Progenitor cell of endocrine pancreas (in vitro differentiated cells): Measurements from ENCODE around the gene MICALL1. TPM values are rescaled to one million over a fixed set of nuclear protein-coding genes. Genes with fewer than 3 reads are reported as not detected.
A peak's percentile ranks its signal among the peaks of the same experiment; 100 is the strongest.

ENCODE experiments used
- DNase-seq: peaks from one replicate; pipeline ENCODE4 v3.0.0; 2021; ENCODE audit warnings: low spot score; ENCODE audit not compliant: unreplicated experiment
- H3K27ac Mint-ChIP-seq: 2 replicates; pipeline ENCODE4 v1.8.0; 2021; ENCODE audit warnings: mild to moderate bottlenecking, moderate library complexity, mixed read lengths
- H3K27me3 Mint-ChIP-seq: 2 replicates; pipeline ENCODE4 v1.8.0; 2021; ENCODE audit warnings: mixed read lengths
- H3K36me3 Mint-ChIP-seq: 2 replicates; pipeline ENCODE4 v1.8.0; 2022; ENCODE audit warnings: mixed read lengths; ENCODE audit not compliant: insufficient read depth
- H3K4me1 Mint-ChIP-seq: 2 replicates; pipeline ENCODE4 v1.8.0; 2021; ENCODE audit warnings: low read depth, mixed read lengths
- H3K4me3 Mint-ChIP-seq: 2 replicates; pipeline ENCODE4 v1.8.0; 2021; ENCODE audit warnings: low read depth, mild to moderate bottlenecking, moderate library complexity, mixed read lengths
- H3K9me3 Mint-ChIP-seq: 2 replicates; pipeline ENCODE4 v1.8.0; 2021; ENCODE audit warnings: low read depth, mixed read lengths
- total RNA-seq: library from RNA; stranded (reverse); gene quantifications from 2 replicates; pipeline ENCODE4 v1.2.1, GENCODE V29; 2021
- TF ChIP-seq, protein P1 (sequence below): fragments of 200-600 bp; sonication (generic); IDR thresholded peaks from one replicate; pipeline ENCODE4 v1.5.0; 2021; ENCODE audit warnings: antibody characterized with exemption, mild to moderate bottlenecking; ENCODE audit not compliant: unreplicated experiment

Gene MICALL1
- total RNA-seq, 1 donor from 2014 or later: 42.8 TPM

- no peaks in the 10 kb centered on the region for H3K27me3 Mint-ChIP-seq
- H3K4me3 Mint-ChIP-seq: no peak overlapping the region
- H3K27ac Mint-ChIP-seq: no peak overlapping the region
- TF ChIP-seq, protein P1, sequence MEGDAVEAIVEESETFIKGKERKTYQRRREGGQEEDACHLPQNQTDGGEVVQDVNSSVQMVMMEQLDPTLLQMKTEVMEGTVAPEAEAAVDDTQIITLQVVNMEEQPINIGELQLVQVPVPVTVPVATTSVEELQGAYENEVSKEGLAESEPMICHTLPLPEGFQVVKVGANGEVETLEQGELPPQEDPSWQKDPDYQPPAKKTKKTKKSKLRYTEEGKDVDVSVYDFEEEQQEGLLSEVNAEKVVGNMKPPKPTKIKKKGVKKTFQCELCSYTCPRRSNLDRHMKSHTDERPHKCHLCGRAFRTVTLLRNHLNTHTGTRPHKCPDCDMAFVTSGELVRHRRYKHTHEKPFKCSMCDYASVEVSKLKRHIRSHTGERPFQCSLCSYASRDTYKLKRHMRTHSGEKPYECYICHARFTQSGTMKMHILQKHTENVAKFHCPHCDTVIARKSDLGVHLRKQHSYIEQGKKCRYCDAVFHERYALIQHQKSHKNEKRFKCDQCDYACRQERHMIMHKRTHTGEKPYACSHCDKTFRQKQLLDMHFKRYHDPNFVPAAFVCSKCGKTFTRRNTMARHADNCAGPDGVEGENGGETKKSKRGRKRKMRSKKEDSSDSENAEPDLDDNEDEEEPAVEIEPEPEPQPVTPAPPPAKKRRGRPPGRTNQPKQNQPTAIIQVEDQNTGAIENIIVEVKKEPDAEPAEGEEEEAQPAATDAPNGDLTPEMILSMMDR: no peak
- no peaks in the 10 kb centered on the region for H3K4me1 Mint-ChIP-seq
- H3K36me3 Mint-ChIP-seq: peaks cover 23% of the 10 kb centered on the region
- H3K9me3 Mint-ChIP-seq: no peaks in the 10 kb centered on the region
- no peak for DNase-seq
Measured at GRCh38 chr22:37870273-37870672, 35.8 kb upstream of the MICALL1 start.

- TF ChIP-seq, protein P1: no peak
- H3K9me3 Mint-ChIP-seq: no peaks in the 10 kb centered on the region
- H3K36me3 Mint-ChIP-seq: peaks cover 21% of the 10 kb centered on the region
Measured at GRCh38 chr22:37880668-37881440, 25.2 kb upstream of the MICALL1 start.

DNA sequence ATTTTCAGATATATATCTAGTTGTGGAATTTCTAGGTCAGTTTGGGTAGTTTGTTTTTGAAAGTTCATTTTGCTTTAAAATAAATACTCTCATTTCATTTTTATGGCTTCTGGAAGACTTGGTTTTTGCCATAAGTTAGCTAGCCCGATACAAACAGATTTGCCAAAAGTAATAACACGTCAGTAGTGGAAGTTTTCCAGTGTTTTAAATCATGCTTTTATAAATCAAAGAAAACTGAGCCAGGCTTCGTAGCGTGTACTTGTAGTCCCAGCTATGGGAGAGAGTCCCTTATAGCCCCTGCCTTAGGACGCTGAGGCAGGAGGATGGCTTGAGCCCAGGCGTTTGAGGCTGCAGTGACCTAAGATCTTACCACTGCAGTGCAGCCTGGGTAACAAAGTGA is 21.7 kb upstream of the MICALL1 start:
- Mint-ChIP-seq H3K27ac (no peak overlapping the region), H3K4me1 (no peaks in the 10 kb centered on the region), H3K27me3 (no peaks in the 10 kb centered on the region), H3K9me3 (no peaks in the 10 kb centered on the region), H3K4me3 (no peak overlapping the region), H3K36me3 (peaks cover 21% of the 10 kb centered on the region)
- TF ChIP-seq, protein P1: no peak
- no peak for DNase-seq

More at GRCh38 chr22:37880668-37881440, 25.2 kb upstream of the MICALL1 start:
- no peak for DNase-seq
- no peaks in the 10 kb centered on the region for H3K4me1 Mint-ChIP-seq
- H3K27me3 Mint-ChIP-seq: no peaks in the 10 kb centered on the region
- no peak overlapping the region for H3K4me3 Mint-ChIP-seq
- H3K27ac Mint-ChIP-seq: no peak overlapping the region

DNA sequence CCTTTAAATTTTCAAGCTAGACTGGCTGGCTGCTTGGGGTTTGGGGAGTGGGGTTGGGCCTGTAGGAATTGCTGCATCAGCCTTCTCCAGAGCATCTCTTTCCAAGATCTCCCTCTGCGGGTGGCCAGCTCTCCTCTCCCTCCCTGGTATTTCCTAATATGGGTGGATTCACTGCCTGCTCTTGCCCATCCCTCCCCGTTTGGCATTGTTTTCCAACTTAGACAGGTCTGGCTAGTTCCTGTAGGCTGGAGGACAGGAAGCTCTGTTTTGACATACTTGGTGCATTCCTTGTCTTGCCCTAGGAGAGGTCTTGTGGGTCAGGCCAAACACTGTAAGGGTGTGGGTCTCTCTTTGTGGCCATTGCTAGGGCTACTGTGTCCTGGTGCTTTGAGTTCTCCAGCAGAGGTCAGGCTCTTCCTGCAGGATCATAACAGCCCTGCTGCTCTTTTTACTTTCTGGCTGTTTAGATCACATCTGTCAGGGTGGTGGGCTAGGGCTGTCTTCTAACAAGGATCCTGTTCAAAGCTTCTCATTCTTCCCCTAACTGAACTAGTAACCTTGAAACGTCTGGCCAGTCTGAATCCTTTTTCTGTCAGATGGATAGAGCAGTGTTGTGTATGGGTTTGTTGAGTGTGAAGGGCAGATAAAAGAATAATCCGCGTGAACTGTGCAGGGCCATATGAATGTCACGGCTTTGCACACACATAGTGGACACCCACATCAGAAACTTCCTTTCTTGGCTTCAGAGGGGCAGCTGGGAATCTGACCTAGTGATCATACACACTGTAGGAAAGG is 18.3 kb upstream of the MICALL1 start:
- TF ChIP-seq, protein P1: peak; percentile 23
- H3K4me1 Mint-ChIP-seq: peaks cover under 1% of the 10 kb centered on the region
- H3K27me3 Mint-ChIP-seq: no peaks in the 10 kb centered on the region
- peak overlapping the region; percentile 75 for H3K27ac Mint-ChIP-seq
- no peaks in the 10 kb centered on the region for H3K9me3 Mint-ChIP-seq
- peaks cover 23% of the 10 kb centered on the region for H3K36me3 Mint-ChIP-seq
- H3K4me3 Mint-ChIP-seq: no peak overlapping the region
- DNase-seq: no peak

DNA sequence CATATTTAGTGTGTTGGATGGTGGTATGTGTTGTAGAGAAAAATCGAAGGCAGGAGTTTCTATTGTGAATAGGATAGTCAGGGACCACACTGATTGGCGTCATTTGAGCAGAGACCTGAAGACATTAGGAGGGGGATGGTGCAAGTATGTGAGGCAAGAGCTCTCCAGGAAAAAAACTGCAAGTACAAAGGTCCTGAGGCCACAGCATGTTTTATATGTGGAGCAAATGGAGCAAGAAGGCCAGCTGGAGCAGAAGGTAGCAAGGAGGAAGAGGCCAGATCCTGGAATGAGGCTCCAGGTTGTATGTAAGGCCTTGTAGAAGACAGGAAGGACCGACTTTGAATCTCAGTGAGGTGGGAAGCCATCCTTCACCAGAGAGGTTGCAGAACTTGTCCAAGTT is 14.2 kb upstream of the MICALL1 start:
- Mint-ChIP-seq H3K27me3 (no peaks in the 10 kb centered on the region), H3K36me3 (peaks cover 17% of the 10 kb centered on the region), H3K4me1 (peaks cover 25% of the 10 kb centered on the region), H3K9me3 (no peaks in the 10 kb centered on the region), H3K4me3 (no peak overlapping the region), H3K27ac (no peak overlapping the region)
- DNase-seq: no peak
- TF ChIP-seq, protein P1: no peak
